COLO668 (cell line): ENCODE data around the gene MCL1.

Experiments used
- DNase-seq: peaks from one replicate; lab custom pipeline; 2025; ENCODE audit not compliant: unreplicated experiment; lab: John Stamatoyannopoulos, UW

MCL1 gene

GRCh38 chr1:150558303-150558704 lies 21.1 kb downstream of the MCL1 start:
- no peak for DNase-seq

- DNase-seq = no peak
Measured at GRCh38 chr1:150557813-150558212, 21.6 kb downstream of the MCL1 start.

DNA sequence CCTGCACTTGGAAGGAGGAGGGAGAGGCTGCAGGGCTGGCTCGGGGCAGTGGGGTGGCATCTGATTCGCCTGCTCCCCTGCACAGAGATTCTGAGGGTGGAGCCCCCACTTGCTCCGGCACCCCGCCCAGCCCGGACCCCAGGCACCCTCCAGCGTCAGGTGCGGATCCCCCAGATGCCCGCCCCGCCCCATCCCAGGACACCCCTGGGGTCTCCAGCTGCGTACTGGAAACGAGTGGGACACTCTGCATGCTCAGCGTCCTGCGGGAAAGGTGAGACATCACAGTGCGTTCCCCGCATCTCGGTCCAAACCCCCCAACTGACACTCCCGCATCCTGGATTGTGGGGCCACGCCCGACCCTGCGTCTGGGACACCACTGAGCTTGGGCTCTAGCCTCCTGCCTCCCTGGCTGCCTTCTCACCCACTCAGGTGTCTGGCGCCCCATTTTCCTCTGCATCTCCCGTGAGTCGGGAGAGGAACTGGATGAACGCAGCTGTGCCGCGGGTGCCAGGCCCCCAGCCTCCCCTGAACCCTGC lies 22.3 kb downstream of the MCL1 start:
- no peak for DNase-seq

DNA sequence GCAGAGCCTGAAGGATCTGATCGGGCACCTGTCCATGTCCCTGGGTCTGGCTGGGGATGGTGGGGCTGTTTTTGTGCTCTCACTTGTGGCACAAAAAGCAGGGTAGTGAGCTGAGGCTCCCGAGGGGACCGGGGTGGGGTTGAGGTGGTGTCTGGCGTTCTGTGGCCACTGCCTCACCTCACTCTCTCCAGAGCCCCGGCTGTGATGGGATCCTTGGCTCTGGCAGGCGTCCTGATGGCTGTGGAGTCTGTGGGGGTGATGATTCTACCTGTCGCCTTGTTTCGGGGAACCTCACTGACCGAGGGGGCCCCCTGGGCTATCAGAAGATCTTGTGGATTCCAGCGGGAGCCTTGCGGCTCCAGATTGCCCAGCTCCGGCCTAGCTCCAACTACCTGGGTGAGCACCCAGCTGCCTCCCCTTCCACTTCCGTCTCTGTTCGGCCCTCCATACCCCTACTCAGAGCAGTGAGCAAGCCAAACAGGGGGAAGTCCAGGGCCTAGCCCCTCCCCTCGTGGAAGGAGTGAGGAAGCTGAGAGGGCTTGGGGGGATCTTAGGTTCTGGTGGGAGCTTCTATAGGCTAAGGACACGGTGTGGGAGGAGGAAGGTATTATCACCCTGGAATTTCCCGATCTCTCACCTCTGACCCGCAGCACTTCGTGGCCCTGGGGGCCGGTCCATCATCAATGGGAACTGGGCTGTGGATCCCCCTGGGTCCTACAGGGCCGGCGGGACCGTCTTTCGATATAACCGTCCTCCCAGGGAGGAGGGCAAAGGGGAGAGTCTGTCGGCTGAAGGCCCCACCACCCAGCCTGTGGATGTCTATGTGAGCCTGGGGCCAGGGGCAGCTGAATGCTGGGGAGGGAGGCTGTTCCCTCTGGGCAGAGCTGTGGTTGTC lies 23.2 kb downstream of the MCL1 start:
- DNase-seq = no peak

DNA sequence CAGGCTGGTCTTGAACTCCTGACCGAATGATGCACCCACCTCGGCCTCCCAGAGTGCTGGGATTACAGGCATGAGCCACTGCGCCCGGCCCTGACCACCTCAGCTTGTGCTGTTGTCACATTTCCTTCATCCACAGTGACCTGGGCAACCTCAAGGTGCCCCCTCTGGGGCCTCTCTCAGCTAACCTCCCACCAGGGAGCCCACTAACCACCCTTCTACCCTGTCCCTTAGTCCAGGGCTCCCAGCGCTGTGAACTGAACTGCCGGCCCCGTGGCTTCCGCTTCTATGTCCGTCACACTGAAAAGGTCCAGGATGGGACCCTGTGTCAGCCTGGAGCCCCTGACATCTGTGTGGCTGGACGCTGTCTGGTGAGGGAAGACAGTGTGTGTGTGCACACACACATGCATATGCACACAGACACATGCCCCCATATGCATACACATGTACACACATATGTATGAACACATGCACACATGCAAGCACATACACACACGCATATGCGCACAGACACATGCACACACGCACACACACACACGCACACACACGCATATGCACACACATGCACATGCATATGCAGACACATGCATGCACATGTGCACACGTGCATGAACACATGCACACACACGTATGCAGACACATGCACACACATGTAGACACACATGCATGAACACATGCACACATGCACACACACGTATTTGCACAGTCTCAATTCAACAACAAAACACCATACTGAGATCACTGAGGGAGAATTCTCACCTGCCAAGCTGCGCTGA lies 24.0 kb downstream of the MCL1 start:
- DNase-seq = no peak

DNA sequence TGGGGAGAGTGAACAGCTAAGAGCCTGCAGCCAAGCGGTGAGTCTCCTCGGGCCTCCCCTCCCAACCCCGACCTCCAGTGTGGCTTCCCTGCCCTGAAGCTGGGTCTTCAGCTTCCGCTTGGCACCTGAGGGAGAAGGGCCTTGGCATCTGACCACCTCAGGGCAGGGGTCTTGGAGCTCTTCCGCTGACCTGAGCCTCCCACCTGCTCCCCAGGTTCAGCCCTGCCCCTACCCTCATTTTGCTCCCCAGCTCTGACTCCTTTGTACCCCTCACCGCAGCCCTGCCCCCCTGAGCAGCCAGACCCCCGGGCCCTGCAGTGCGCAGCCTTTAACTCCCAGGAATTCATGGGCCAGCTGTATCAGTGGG lies 25.3 kb downstream of the MCL1 start:
- no peak for DNase-seq

GRCh38 chr1:150553392-150554085 lies 25.9 kb downstream of the MCL1 start:
- no peak for DNase-seq

- DNase-seq = no peak
Measured at GRCh38 chr1:150552911-150553289, 26.5 kb downstream of the MCL1 start.

DNA sequence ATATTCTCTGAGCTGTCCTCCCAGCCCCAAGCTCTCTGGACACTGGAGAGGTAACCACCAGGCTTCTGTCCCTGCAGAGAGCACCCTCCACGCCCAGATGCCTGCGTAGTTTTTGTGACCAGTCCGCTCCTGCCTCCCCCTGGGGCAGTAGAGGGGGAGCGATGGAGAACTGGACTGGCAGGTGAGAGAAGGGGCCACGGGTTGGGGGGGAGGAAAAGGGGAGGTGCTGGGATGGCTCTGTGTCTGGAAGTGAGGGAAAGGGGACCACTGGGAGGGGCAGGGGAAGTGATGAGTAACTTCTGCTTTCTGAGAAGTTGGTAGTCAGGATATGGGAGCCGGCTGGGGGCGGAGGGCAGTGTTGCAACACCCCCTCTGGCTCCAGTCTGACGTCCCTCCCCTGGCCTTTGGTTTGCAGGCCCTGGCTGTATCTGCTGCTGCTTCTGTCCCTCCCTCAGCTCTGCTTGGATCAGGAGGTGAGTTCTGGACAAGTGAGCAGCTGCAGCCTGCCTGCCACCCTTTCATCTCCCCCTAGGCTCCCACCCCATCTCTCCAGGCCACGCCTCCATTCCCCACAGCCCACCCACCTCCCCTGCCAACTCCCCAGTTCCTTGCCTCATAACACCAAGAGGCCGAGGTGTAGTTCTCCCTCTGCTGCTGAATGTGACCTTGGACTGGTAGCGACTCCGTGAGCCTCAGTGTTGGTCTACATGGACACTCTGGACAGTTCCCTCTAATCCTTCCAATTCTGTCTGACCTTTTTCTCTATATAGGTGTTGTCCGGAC lies 27.1 kb downstream of the MCL1 start:
- no peak for DNase-seq

DNA sequence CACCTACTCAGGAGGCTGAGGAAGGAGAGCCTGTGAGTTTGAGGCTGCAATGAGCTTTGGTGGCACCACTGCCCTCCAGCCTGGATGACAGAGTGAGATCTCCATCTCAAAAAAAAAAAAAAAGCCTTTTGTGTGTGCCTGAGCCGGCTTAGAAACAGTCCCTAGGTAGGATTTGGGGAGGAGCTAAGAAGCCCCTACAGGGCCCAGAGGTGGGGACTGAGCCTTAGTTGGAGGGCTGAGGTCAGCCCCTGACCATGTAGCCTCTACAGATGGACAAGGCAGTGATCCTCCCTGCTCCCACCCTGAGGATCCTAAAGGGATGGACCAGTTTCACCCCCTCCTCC lies 27.7 kb downstream of the MCL1 start:
- no peak for DNase-seq

- DNase-seq = peak; percentile 13
Measured at GRCh38 chr1:150551051-150551783, 28.2 kb downstream of the MCL1 start.

DNA sequence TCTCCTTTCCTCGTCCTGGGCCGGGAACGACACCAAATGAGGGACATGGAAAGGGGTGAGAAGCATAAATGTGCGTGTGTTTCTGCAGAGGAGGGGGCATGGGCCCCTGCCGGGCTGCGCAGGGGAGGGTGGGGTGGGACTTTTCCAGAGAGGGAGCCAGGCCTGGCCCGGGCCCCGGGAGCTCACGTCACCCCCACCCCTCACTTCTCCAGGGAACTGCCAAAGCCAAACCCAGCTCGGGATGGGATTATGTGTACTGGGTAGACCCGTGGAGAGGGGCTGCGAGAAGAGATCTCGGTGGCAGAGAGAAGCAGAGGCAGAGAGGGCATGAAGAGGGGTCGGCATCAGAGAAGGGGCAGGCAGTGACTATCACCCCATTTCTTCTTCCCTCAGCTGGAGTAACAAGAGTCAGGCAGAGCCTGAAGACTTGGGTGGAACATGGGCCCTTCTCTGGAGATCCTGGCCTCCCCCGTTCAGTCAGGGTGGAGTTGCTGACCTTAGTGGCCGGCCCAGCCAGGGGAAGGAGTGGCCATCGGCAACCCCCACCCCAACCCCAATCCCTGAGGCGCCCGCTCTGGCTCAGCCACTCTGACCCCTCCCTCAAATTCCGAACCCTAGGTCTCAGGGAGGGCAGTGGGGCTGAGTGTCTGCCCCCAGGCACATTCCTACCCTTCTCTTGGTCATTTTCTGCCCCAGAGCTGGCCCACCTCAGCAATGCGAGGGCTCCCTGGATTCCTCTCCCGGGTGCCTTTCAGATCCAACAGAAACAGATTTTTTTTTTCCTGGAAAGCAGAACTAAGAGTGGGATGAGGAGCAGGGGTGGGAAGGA lies 29.0 kb downstream of the MCL1 start:
- no peak for DNase-seq

DNA sequence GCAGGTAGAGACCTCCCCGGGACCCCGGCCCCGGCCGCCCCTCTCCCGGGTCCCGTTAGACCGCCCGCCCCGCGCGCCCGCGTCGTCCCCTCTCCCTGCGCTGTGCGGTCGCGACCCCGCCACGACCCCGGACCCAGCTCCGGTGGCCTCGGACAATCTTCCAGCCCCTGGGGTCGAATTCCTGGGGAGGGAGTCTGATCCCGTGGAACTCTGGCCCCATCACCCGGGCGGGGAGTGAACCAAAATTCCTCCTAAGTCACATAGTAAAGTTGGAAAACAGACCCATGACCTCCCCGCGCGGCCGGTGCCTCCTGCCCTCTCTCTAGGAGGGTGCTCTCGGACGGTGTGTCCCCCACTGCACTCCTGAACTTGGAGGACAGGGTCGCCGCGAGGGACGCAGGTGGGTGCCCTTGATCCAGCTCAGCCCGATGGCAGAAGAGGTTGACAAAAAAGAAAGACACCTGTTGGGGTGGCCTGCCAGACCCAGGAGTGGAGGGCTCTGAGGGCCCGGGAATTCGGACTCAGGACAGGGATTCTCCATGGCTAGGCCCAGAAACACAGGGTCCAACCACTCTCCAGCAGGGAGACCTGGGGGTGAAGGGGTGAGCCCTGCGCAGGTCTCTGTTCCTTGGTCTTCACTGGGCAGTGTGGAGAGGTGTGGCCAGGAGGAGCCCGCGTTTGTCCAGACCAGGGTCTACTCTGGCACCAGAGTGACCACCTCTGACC lies 29.8 kb downstream of the MCL1 start:
- DNase-seq = no peak

DNA sequence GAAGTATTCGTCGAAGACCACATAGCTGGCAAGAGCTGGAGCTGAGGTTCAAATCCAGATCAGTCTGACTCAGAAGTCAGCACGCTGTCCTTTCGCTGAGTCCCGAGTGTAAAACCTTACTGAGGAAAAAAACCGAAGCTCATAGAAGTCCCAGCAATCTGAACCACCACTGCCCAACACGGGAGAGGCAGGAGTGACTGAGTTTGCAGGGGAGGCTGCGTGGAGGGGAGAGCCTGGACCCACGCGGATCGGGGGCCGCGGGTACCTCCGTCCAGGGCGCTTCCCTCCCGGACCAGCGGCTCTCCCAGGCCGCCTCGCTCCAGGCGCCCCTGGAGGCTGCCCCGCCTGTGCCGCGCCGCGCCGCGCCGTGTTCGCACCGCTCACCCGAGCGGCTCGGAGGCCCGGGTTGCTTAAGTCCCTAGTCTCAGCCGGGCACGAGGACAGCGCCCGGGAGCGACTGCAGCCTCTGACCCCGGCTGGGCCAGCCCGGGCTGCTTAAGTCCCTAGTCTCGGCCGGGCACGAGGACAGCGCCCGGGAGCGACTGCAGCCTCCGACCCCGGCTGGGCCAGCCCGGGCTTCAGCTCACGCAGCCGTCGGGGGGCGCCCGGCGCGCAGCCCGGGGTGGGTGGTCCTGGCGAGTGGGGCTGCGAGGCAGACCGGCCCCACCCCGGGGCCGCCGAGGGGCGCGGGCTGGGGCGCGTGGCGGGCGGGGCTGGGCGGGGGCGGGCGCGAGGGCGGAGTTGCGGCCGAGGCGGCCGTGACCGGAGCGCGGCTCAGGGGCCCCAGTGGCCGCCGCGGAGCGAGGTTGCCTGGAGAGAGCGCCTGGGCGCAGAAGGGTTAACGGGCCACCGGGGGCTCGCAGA lies 30.5 kb downstream of the MCL1 start, which contains the start of gene ADAMTSL4:
ADAMTSL4 (plus strand) TSS at position 777 of the 864 bp plus-strand sequence. CDS start 2,881 bp downstream, outside the sequence.
- peak; percentile 79 for DNase-seq

- no peak for DNase-seq
Measured at GRCh38 chr1:150548324-150548631, 31.1 kb downstream of the MCL1 start.

DNA sequence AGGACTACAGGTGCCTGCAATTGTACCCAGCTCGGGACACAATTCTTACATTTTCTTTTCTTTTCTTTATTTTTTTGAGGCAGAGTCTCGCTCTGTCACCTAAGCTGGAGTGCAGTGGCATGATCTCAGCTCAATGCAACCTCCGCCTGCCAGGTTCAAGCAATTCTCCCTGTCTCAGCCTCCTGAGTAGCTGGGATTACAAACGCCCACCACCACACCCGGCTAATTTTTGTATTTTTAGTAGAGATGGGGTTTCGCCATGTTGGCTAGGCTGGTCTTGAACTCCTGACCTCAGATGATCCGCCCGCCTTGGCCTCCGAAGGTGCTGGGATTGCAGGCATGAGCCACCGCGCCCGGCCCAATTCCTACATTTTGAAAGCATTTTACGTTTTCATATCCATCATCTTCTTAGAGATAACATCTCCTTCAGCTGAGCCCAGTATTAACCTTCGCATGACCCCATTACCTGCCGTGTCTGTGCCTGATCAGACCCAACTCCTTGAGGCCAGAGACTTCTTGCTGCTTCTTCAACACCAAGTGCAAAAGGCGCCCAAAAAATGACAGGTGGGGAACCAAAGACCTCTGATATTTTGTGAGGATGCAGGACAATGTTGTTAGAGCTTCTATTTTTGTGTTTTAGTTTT lies 33.0 kb downstream of the MCL1 start:
- no peak for DNase-seq

- DNase-seq = no peak
Measured at GRCh38 chr1:150545486-150546032, 33.9 kb downstream of the MCL1 start.
